HG02642 (cell line): ENCODE results near the gene TSC2.

Experiments used
- ATAC-seq: cut with Tn5 transposase; IDR thresholded peaks from one replicate; pipeline ENCODE4 v1.9.1; 2021; ENCODE audit warnings: mild to moderate bottlenecking; ENCODE audit not compliant: unreplicated experiment, poor library complexity

Gene TSC2

GRCh38 chr16:2040787-2041522 lies 6.8 kb upstream of the TSC2 start:
- ATAC-seq, result no peak

GRCh38 chr16:2042171-2042985 lies 5.4 kb upstream of the TSC2 start:
- no peak for ATAC-seq

GRCh38 chr16:2042986-2043666 lies 4.7 kb upstream of the TSC2 start:
- ATAC-seq, result no peak

- ATAC-seq, result no peak
Observed at GRCh38 chr16:2043667-2044451, 3.9 kb upstream of the TSC2 start.

- ATAC-seq, result no peak
Observed at GRCh38 chr16:2044541-2044940, 3.2 kb upstream of the TSC2 start.

GRCh38 chr16:2045965-2046892 lies 1.6 kb upstream of the TSC2 start:
- no peak for ATAC-seq

- no peak for ATAC-seq
Observed at GRCh38 chr16:2046893-2047329, 874 bp upstream of the TSC2 start.

GRCh38 chr16:2048116-2048543 lies 345 bp downstream of the TSC2 start:
- ATAC-seq, result no peak

- no peak for ATAC-seq
Observed at GRCh38 chr16:2053211-2053610, 5.4 kb downstream of the TSC2 start.

GRCh38 chr16:2053897-2054296 lies 6.1 kb downstream of the TSC2 start:
- no peak for ATAC-seq

GRCh38 chr16:2054543-2055245 lies 6.9 kb downstream of the TSC2 start:
- ATAC-seq, result no peak

- ATAC-seq, result no peak
Observed at GRCh38 chr16:2056077-2056476, 8.3 kb downstream of the TSC2 start.

GRCh38 chr16:2056681-2057407 lies 9.1 kb downstream of the TSC2 start:
- ATAC-seq, result no peak

- ATAC-seq, result no peak
Observed at GRCh38 chr16:2057438-2057837, 9.7 kb downstream of the TSC2 start.

GRCh38 chr16:2058420-2058819 lies 10.6 kb downstream of the TSC2 start:
- no peak for ATAC-seq

GRCh38 chr16:2058872-2059271 lies 11.1 kb downstream of the TSC2 start:
- no peak for ATAC-seq

- ATAC-seq, result no peak
Observed at GRCh38 chr16:2060346-2060745, 12.6 kb downstream of the TSC2 start.

GRCh38 chr16:2061023-2061422 lies 13.2 kb downstream of the TSC2 start:
- ATAC-seq, result no peak
